Measurements from ENCODE around the gene NAPG.

- TF ChIP-seq CTCF (IDR thresholded peaks at IDR 0.05) (no peak), POLR2A (IDR thresholded peaks at IDR 0.05) (no peak)
Measured at GRCh38 chr18:10564975-10565773, 39.3 kb downstream of the NAPG start.
